B cell (primary cell): ENCODE data around the gene ARL6IP1. TPM values are rescaled to one million over a fixed set of nuclear protein-coding genes. Genes with fewer than 3 reads are reported as not detected.

Experiments used
- ATAC-seq: fragments of 200-7000 bp; cut with Tn5 transposase; one replicate; pipeline ENCODE4 v1.10.0; 2021; ENCODE audit warnings: low read depth, mild to moderate bottlenecking, moderate number of reproducible peaks, moderate library complexity
- CTCF ChIA-PET: fragments of 350-600 bp; sonication (Branson Sonifier 250); formaldehyde crosslinking; loops from one replicate; lab custom pipeline; 2021; ENCODE audit warnings: antibody characterized with exemption, inconsistent platforms; lab: Charles Lee
- POLR2A ChIA-PET: fragments of 350-600 bp; sonication (Branson Sonifier 250); formaldehyde crosslinking; loops from one replicate; lab custom pipeline; 2021; ENCODE audit warnings: antibody characterized with exemption; lab: Charles Lee
- DNase-seq: peaks from one replicate; pipeline ENCODE4 v3.0.0; 2013
- H2AFZ ChIP-seq: 2 replicates; pipeline ENCODE4 v1.6.1; 2012; ENCODE audit warnings: mild to moderate bottlenecking, low read depth, low read length; ENCODE audit not compliant: insufficient read depth, poor library complexity, severe bottlenecking
- H3K27ac ChIP-seq, 2 donors: 1 replicate in 1 of 2; 2 replicates in 1 of 2; pipeline ENCODE4 v1.5.1; 2012 to 2013; ENCODE audit warnings: low read length in 2 of 2, mild to moderate bottlenecking in 2 of 2, moderate library complexity in 1 of 2
- H3K27me3 ChIP-seq, 4 experiments: fragments of 200-600 bp in 1 of 4; sonication (generic) in 1 of 4; replicated peaks in 1 of 4; 1 replicate in 2 of 4; 2 replicates in 2 of 4; pipeline versions ENCODE4 v1.6.1 to v1.7.0; 2013 to 2016; ENCODE audit warnings: low read length in 3 of 4, mild to moderate bottlenecking in 2 of 4, mixed read lengths in 1 of 4, moderate library complexity in 1 of 4; ENCODE audit not compliant: insufficient read depth in 4 of 4, control insufficient read depth in 3 of 4; ENCODE audit errors: control extremely low read depth in 1 of 4
- H3K36me3 ChIP-seq, 2 experiments: replicated peaks in 1 of 2; 1 replicate in 1 of 2; 2 replicates in 1 of 2; pipeline versions ENCODE4 v1.6.1 to v1.7.1; 2013; ENCODE audit warnings: low read length in 1 of 2; ENCODE audit not compliant: insufficient read depth in 2 of 2, control insufficient read depth in 1 of 2; ENCODE audit errors: control extremely low read depth in 1 of 2, extremely low read depth in 1 of 2
- H3K4me1 ChIP-seq, 2 donors: fragments of 200-600 bp in 1 of 2; sonication (generic) in 1 of 2; 1 replicate in 1 of 2; 2 replicates in 1 of 2; pipeline versions ENCODE4 v1.5.1 to v1.6.1; 2013 to 2017; ENCODE audit warnings: low read length in 2 of 2; ENCODE audit not compliant: control insufficient read depth in 2 of 2, insufficient read depth in 2 of 2
- H3K4me2 ChIP-seq: replicated peaks from 2 replicates; pipeline ENCODE3; 2012; ENCODE audit warnings: mild to moderate bottlenecking, low read depth, low read length; ENCODE audit not compliant: poor library complexity, severe bottlenecking
- H3K4me3 ChIP-seq, 5 experiments: fragments of 200-600 bp in 1 of 5; sonication (generic) in 1 of 5; 1 replicate in 3 of 5; 2 replicates in 2 of 5; pipeline versions ENCODE4 v1.5.1 to v1.7.0; 2011 to 2016; ENCODE audit warnings: low read length in 4 of 5, mild to moderate bottlenecking in 4 of 5, low read depth in 2 of 5, control low read depth in 1 of 5, moderate library complexity in 1 of 5; ENCODE audit not compliant: insufficient read depth in 1 of 5; ENCODE audit errors: control extremely low read depth in 1 of 5, extremely low read depth in 1 of 5
- H3K79me2 ChIP-seq: fragments of 200-600 bp; sonication (generic); one replicate; pipeline ENCODE4 v1.6.0; 2016; ENCODE audit warnings: low read length; ENCODE audit not compliant: control insufficient read depth, insufficient read depth
- H3K9ac ChIP-seq: fragments of 200-600 bp; sonication (generic); 2 replicates; pipeline ENCODE4 v1.6.1; 2017; ENCODE audit warnings: mild to moderate bottlenecking, low read length, moderate library complexity
- H3K9me3 ChIP-seq, 3 donors: one replicate each; pipeline versions ENCODE4 v1.6.1 to v1.7.1; 2013; ENCODE audit warnings: low read length in 2 of 3; ENCODE audit not compliant: control insufficient read depth in 2 of 3, insufficient read depth in 1 of 3; ENCODE audit errors: control extremely low read depth in 1 of 3
- H4K20me1 ChIP-seq: 2 replicates; pipeline ENCODE4 v1.6.0; 2012; ENCODE audit warnings: mild to moderate bottlenecking, low read length; ENCODE audit not compliant: insufficient read depth, control insufficient read depth, poor library complexity, severe bottlenecking
- H3K27ac Mint-ChIP-seq: one replicate; pipeline ENCODE4 v1.8.0; 2021; ENCODE audit warnings: mixed read lengths
- H3K27me3 Mint-ChIP-seq: one replicate; pipeline ENCODE4 v1.8.0; 2021; ENCODE audit warnings: mixed read lengths
- H3K4me1 Mint-ChIP-seq: one replicate; pipeline ENCODE4 v1.8.0; 2021; ENCODE audit warnings: mixed read lengths
- H3K4me3 Mint-ChIP-seq: one replicate; pipeline ENCODE4 v1.8.0; 2021; ENCODE audit warnings: mixed read lengths
- H3K9me3 Mint-ChIP-seq: one replicate; pipeline ENCODE4 v1.8.0; 2022; ENCODE audit warnings: mixed read lengths; ENCODE audit not compliant: insufficient read depth
- CTCF ChIP-seq: fragments of 200-600 bp; IDR thresholded peaks from one replicate; pipeline ENCODE4 v1.8.0; 2022; ENCODE audit warnings: antibody characterized with exemption, mild to moderate bottlenecking
- EZH2 ChIP-seq: IDR thresholded peaks from 2 replicates; pipeline ENCODE4 v1.6.1; 2012; ENCODE audit warnings: borderline replicate concordance, low read depth, mild to moderate bottlenecking, moderate library complexity, low read length; ENCODE audit not compliant: insufficient read depth, poor library complexity, severe bottlenecking
- WGBS: methylation state at CpG from one replicate; pipeline ENCODE4 v1.1.5; 2013; ENCODE audit warnings: missing lambda C conversion rate; ENCODE audit not compliant: insufficient coverage; 5-methylcytosine and 5-hydroxymethylcytosine counted together
- intact Hi-C: fragments of 100-400 bp; cut with micrococcal nuclease; formaldehyde crosslinking; loops from one replicate; pipeline ENCODE4 v1.10.0; 2022
- polyA plus RNA-seq: library from polyadenylated mRNA; depleted of rRNA; stranded (reverse); fragments of >200 nt; gene quantifications from 2 replicates; pipeline ENCODE4 v1.2.3, GENCODE V29; 2012
- total RNA-seq, 2 donors: library from RNA; stranded (reverse); fragments of 120-200 nt in 1 of 2; gene quantifications; 1 replicate in 1 of 2; 2 replicates in 1 of 2; pipeline versions ENCODE4 v1.2.3 to v1.2.4, GENCODE V29; 2013 to 2022

ARL6IP1 gene
- total and polyA plus RNA-seq, 2 donors (not counting 1 experiment from before 2014, with no cell fraction given) = 52.0 to 109 TPM

DNA sequence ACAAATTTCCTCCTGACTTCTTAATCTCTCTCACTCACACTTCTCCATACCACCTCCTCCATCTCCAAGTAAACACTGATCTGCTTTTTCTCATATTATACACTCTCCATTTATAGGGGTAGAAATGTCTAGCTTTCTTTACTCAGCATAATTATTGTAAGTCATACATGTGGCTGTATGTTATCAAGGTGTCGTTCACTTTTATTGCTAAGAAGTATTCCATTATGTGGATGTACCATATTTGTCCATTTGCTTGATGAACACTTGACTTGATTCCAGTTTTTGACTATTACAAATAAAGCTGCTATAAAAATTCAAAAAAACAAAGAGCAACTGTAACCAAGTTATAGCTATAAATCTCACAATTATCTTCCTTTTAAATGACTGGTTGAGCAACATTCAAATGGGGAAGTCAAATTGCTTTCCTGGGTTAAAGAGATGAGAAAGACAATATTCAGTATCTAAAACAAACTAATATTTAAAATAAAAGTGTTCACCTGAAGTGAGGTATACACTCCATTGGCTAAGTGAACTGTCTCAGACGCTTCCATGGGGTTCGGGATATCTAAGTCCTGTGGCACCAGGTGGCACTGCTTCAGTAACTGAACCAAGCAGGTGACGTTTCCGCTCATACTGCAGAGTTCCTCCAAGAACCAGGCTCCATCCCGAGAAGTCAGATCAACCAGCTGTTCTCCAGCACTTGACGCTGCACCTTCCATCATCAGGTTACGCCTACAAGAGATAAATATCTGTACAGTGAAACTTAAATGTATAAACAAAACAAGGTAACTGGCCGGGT is 32.6 kb upstream of the ARL6IP1 start:
- Mint-ChIP-seq H3K9me3 (no peaks in the 10 kb centered on the region), H3K27ac (no peak overlapping the region), H3K27me3 (no peaks in the 10 kb centered on the region), H3K4me1 (no peaks in the 10 kb centered on the region), H3K4me3 (no peak overlapping the region)
- Histone ChIP-seq H3K27ac (no peak overlapping the region), H3K27me3 (no peaks in the 10 kb centered on the region), H4K20me1 (no peaks in the 10 kb centered on the region), H3K4me1 (no peaks in the 10 kb centered on the region), H3K4me3 (no peak overlapping the region), H3K9ac (no peak overlapping the region), H3K9me3 (no peaks in the 10 kb centered on the region), H2AFZ (no peak overlapping the region), H3K79me2 (no peaks in the 10 kb centered on the region), H3K4me2 (no peak overlapping the region), H3K36me3 (peaks cover 11 to 89% of the 10 kb centered on the region in 2 experiments)
- DNase-seq (no peak), ATAC-seq (no peak)
- WGBS = 97% methylated on average over 5 of the region's 9 CpGs
- intact Hi-C loops = no loop called here
- TF ChIP-seq CTCF (no peak), EZH2 (no peak)
- ChIA-PET CTCF (interaction anchor here (1.0 kb wide), 1 partner anchor 15 kb away, joined by 3 read pairs; no protein-coding TSS in a partner anchor), POLR2A (no interaction called here)

DNA sequence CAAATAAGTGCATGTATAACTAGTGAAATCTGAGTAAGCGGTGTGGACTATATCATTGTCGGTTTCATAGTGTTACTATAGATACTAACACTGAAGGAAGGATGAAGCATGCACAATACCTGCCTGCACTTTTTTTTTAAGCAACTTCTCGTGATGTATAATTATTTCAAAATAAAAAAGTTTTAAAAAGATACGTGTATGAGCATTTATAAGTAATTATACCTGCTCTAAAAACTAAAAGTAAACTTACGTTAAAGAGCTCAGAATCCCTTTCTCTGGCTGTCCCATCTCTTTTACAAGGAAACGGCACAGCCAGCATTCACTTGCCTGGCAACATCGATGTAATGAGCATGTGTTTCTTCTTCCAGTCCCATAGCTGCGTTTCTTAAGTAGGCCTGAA is 31.3 kb upstream of the ARL6IP1 start:
- H3K27ac Mint-ChIP-seq = peak overlapping the region; percentile 20
- no peak overlapping the region for H3K4me3 ChIP-seq
- 100% methylated on average over 4 of the region's 8 CpGs for WGBS
- no peaks in the 10 kb centered on the region for H3K9me3 Mint-ChIP-seq
- intact Hi-C loops = no loop called here
- TF ChIP-seq CTCF = no peak
- TF ChIP-seq EZH2 = no peak
- no peak overlapping the region for H3K4me3 Mint-ChIP-seq
- no peak overlapping the region for H3K27ac ChIP-seq
- POLR2A ChIA-PET = no interaction called here
- H2AFZ ChIP-seq = no peak overlapping the region
- H3K27me3 ChIP-seq = no peaks in the 10 kb centered on the region
- CTCF ChIA-PET = no interaction called here
- H3K27me3 Mint-ChIP-seq = no peaks in the 10 kb centered on the region
- no peak overlapping the region for H3K4me2 ChIP-seq
- ATAC-seq (no peak), DNase-seq (no peak)
- no peaks in the 10 kb centered on the region for H3K4me1 Mint-ChIP-seq
- no peak overlapping the region for H3K9ac ChIP-seq
- no peaks in the 10 kb centered on the region for H3K9me3 ChIP-seq
- peaks cover 13 to 88% of the 10 kb centered on the region in 2 experiments for H3K36me3 ChIP-seq
- no peaks in the 10 kb centered on the region for H3K79me2 ChIP-seq
- H3K4me1 ChIP-seq = no peaks in the 10 kb centered on the region
- H4K20me1 ChIP-seq = no peaks in the 10 kb centered on the region
